OCI-LY7 (cell line): ENCODE measurements around the gene CD248.

Source experiments
- CTCF ChIP-seq: fragments of 200-600 bp; sonication (generic); conservative IDR thresholded peaks from 2 replicates; pipeline ENCODE4 v1.5.1; 2014; ENCODE audit warnings: mild to moderate bottlenecking, antibody characterized with exemption, low read length, moderate library complexity, mixed read lengths
- EZH2phosphoT487 ChIP-seq: fragments of 200-600 bp; sonication (generic); IDR thresholded peaks from 2 replicates; pipeline ENCODE4 v1.6.1; 2018; ENCODE audit warnings: low read depth, borderline replicate concordance, mild to moderate bottlenecking, mixed run types, antibody characterized with exemption, low read length, moderate library complexity, mixed read lengths

- TF ChIP-seq CTCF (no peak), EZH2phosphoT487 (no peak)
Measured at GRCh38 chr11:66280428-66280827, 36.4 kb downstream of the CD248 start.
